IMR-90 (cell line): Measurements from ENCODE around the gene GALK1. TPM values are rescaled to one million over a fixed set of nuclear protein-coding genes. Genes with fewer than 3 reads are reported as not detected.

Source experiments
- BHLHE40 ChIP-seq: fragments of 150-350 bp; IDR thresholded peaks from 2 replicates; pipeline ENCODE4 v1.6.1; 2016; ENCODE audit warnings: mild to moderate bottlenecking, low read depth, low read length
- MAFK ChIP-seq: IDR thresholded peaks from 2 replicates; pipeline ENCODE4 v1.6.1; 2012; ENCODE audit warnings: low read depth, low read length, improper control_type of control experiment
- RAD21 ChIP-seq: IDR thresholded peaks from 2 replicates; pipeline ENCODE4 v1.6.1; 2012; ENCODE audit warnings: low read length, improper control_type of control experiment
- polyA plus RNA-seq, 3 experiments: library from polyadenylated mRNA; depleted of rRNA; stranded (reverse); fragments of >200 nt; gene quantifications; 2 replicates each; pipeline ENCODE4 v1.2.3, GENCODE V29; 2012; ENCODE audit warnings: low replicate concordance in 1 of 3
- total RNA-seq: library from RNA; depleted of rRNA; stranded (reverse); fragments of >200 nt; gene quantifications from 2 replicates; pipeline ENCODE4 v1.2.3, GENCODE V29; 2012

GALK1 gene
- total and polyA plus RNA-seq, 2 of the 4 experiments (the other 2 are of a cell fraction) = 19.9 to 21.9 TPM

GRCh38 chr17:75779987-75780889 lies 15.2 kb upstream of the GALK1 start (continued):
- TF ChIP-seq MAFK (no peak), BHLHE40 (no peak), RAD21 (no peak)
